H1 (cell line): ENCODE results near the gene GPATCH2.

Source experiments
- ATF3 ChIP-seq: IDR thresholded peaks from 2 replicates; pipeline ENCODE4 v1.6.1; 2011; ENCODE audit warnings: low read depth, mild to moderate bottlenecking, low read length; ENCODE audit not compliant: insufficient read depth
- BACH1 ChIP-seq: IDR thresholded peaks from 2 replicates; pipeline ENCODE4 v1.6.1; 2012; ENCODE audit warnings: low read length, improper control_type of control experiment
- CBX8 ChIP-seq: fragments of 300-800, 300-1000 bp; sonication (generic); IDR thresholded peaks from 2 replicates; pipeline ENCODE4 v1.7.1; 2016; ENCODE audit warnings: low read depth, low read length, borderline replicate concordance
- CHD2 ChIP-seq: IDR thresholded peaks from 2 replicates; pipeline ENCODE4 v1.6.1; 2012; ENCODE audit warnings: low read length, improper control_type of control experiment
- CTCF ChIP-seq, 3 experiments: IDR thresholded peaks; 1 replicate in 2 of 3; 2 replicates in 1 of 3; pipeline versions ENCODE4 v1.5.1 to v1.6.1; 2011; ENCODE audit warnings: low read length in 3 of 3, mild to moderate bottlenecking in 3 of 3, inconsistent platforms in 2 of 3, low read depth in 1 of 3, moderate library complexity in 1 of 3; ENCODE audit not compliant: insufficient read depth in 1 of 3; ENCODE audit errors: control extremely low read depth in 1 of 3
- EP300 ChIP-seq, 2 experiments: IDR thresholded peaks; 1 replicate in 1 of 2; 2 replicates in 1 of 2; pipeline ENCODE4 v1.6.1; 2011 to 2012; ENCODE audit warnings: low read depth in 2 of 2, low read length in 2 of 2, mild to moderate bottlenecking in 2 of 2, borderline replicate concordance in 1 of 2, inconsistent platforms in 1 of 2, moderate library complexity in 1 of 2
- POLR2A ChIP-seq, 2 experiments: IDR thresholded peaks; 1 replicate in 1 of 2; 2 replicates in 1 of 2; pipeline ENCODE4 v1.6.1; 2011; ENCODE audit warnings: low read depth in 2 of 2, low read length in 2 of 2, mild to moderate bottlenecking in 2 of 2; ENCODE audit errors: control extremely low read depth in 1 of 2
- RAD21 ChIP-seq, 2 experiments: IDR thresholded peaks in 1 of 2; conservative IDR thresholded peaks in 1 of 2; 2 replicates each; pipeline ENCODE4 v1.6.1; 2011; ENCODE audit warnings: low read depth in 2 of 2, low read length in 2 of 2, improper control_type of control experiment in 1 of 2, inconsistent platforms in 1 of 2, mild to moderate bottlenecking in 1 of 2, moderate library complexity in 1 of 2
- SP1 ChIP-seq: IDR thresholded peaks from 2 replicates; pipeline ENCODE4 v1.6.1; 2011; ENCODE audit warnings: low read depth, low read length
- TEAD4 ChIP-seq: IDR thresholded peaks from 2 replicates; pipeline ENCODE4 v1.6.1; 2012; ENCODE audit warnings: low read depth, low read length, inconsistent platforms, mixed read lengths

- TF ChIP-seq CTCF (IDR thresholded peaks at IDR 0.05; ENCODE audit: control extremely low read depth in 1 of 3, insufficient read depth in 1 of 3, low read depth in 1 of 3, low read length in 3 of 3) (no peak), SP1 (no peak), EP300 (IDR thresholded peaks at IDR 0.05; ENCODE audit: borderline replicate concordance in 1 of 2, low read depth in 2 of 2, low read length in 2 of 2) (no peak), CBX8 (no peak), TEAD4 (no peak), ATF3 (no peak), POLR2A (IDR thresholded peaks at IDR 0.05; ENCODE audit: control extremely low read depth in 1 of 2, low read depth in 2 of 2, low read length in 2 of 2) (no peak), CHD2 (no peak), BACH1 (no peak), RAD21 (IDR thresholded peaks at IDR 0.05 in 1 of 2, conservative IDR thresholded peaks at IDR 0.05 in 1 of 2; ENCODE audit: low read depth in 2 of 2, low read length in 2 of 2) (no peak)
These were observed 25.5 kb downstream of the GPATCH2 start for GRCh38 chr1:217605390-217605789.
